CD1c-positive myeloid dendritic cell (primary cell): ENCODE measurements around the gene KRTAP10-11.
"Not testable (repeated sequence)": the region's sequence is repeated elsewhere in the genome, so short reads cannot be mapped to it uniquely, and the experiment has no call there.

Source experiments
- DNase-seq: peaks from one replicate; pipeline ENCODE4 v3.0.0-alpha.2; 2016; ENCODE audit errors: extremely low spot score

KRTAP10-11 gene

GRCh38 chr21:44664691-44665090 is 18.5 kb downstream of the KRTAP10-11 start:
- no peak for DNase-seq

GRCh38 chr21:44666401-44667320 is 20.4 kb downstream of the KRTAP10-11 start, which contains the start of gene KRTAP12-2:
TSS of gene KRTAP12-2 (minus strand) at chr21:44666927. CDS start at chr21:44666886, 41 bp downstream.
- DNase-seq: no peak

- no peak for DNase-seq
Measured at GRCh38 chr21:44667612-44668011, 21.4 kb downstream of the KRTAP10-11 start.

GRCh38 chr21:44670642-44671432 is 24.6 kb downstream of the KRTAP10-11 start:
- no peak for DNase-seq

GRCh38 chr21:44671911-44672310 is 25.7 kb downstream of the KRTAP10-11 start:
- no peak for DNase-seq

- no peak for DNase-seq
Measured at GRCh38 chr21:44677881-44678280, 31.7 kb downstream of the KRTAP10-11 start.

- no peak for DNase-seq
Measured at GRCh38 chr21:44681152-44681551, 34.9 kb downstream of the KRTAP10-11 start.

GRCh38 chr21:44681861-44682579 is 35.8 kb downstream of the KRTAP10-11 start, which contains the start of gene KRTAP12-1:
TSS of gene KRTAP12-1 (minus strand) at chr21:44682163. CDS start at chr21:44682123, 40 bp downstream.
- DNase-seq: no peak

GRCh38 chr21:44682580-44683151 is 36.5 kb downstream of the KRTAP10-11 start:
- DNase-seq: no peak

GRCh38 chr21:44684077-44684476 is 37.9 kb downstream of the KRTAP10-11 start:
- no peak for DNase-seq

GRCh38 chr21:44684483-44684882 is 38.3 kb downstream of the KRTAP10-11 start:
- DNase-seq: no peak

GRCh38 chr21:44685050-44685449 is 38.8 kb downstream of the KRTAP10-11 start:
- DNase-seq: not testable (repeated sequence)

GRCh38 chr21:44686000-44686781 is 40.0 kb downstream of the KRTAP10-11 start:
- DNase-seq: no peak

- no peak for DNase-seq
Measured at GRCh38 chr21:44686843-44687561, 40.8 kb downstream of the KRTAP10-11 start.

GRCh38 chr21:44687671-44688070 is 41.5 kb downstream of the KRTAP10-11 start:
- DNase-seq: no peak

- DNase-seq: not testable (repeated sequence)
Measured at GRCh38 chr21:44689740-44690139, 43.5 kb downstream of the KRTAP10-11 start.

- DNase-seq: no peak
Measured at GRCh38 chr21:44691686-44692085, 45.5 kb downstream of the KRTAP10-11 start.

- DNase-seq: no peak
Measured at GRCh38 chr21:44692798-44693512, 46.7 kb downstream of the KRTAP10-11 start.

GRCh38 chr21:44694776-44695175 is 48.6 kb downstream of the KRTAP10-11 start:
- no peak for DNase-seq
